ENCODE results near the gene PCBD2. TPM values are rescaled to one million over a fixed set of nuclear protein-coding genes. Genes with fewer than 3 reads are reported as not detected.

Gene PCBD2
- total RNA-seq, 1 experiment from 2014 or later = 10.9 TPM

- no peaks in the 10 kb centered on the region for H4K20me1 ChIP-seq (ENCODE audit: insufficient read depth)
- no TSS peak for BruUV-seq (replicated peaks)
- ChIA-PET RAD21 (ENCODE audit: low non-redundant PET in 1 of 2, low total read pairs in 2 of 2, uncharacterized antibody in 2 of 2, unreplicated experiment in 2 of 2) (no interaction called here), CTCF (no interaction called here), POLR2A (no interaction called here)
- H3K79me2 ChIP-seq (ENCODE audit: insufficient read depth, low read length) = no peaks in the 10 kb centered on the region
- no peaks in the 10 kb centered on the region for H3K27me3 ChIP-seq (ENCODE audit: insufficient read depth, low read length)
- H3K4me1 ChIP-seq (ENCODE audit: control insufficient read depth in 1 of 2, insufficient read depth in 2 of 2, low read length in 2 of 2) = peaks cover 6 to 9% of the 10 kb centered on the region in 2 experiments; a peak in 2 of 4 replicates
- ATAC-seq (no peak), DNase-seq (ENCODE audit: low read depth, low spot score) (no peak)
- no peak overlapping the region for H2AFZ ChIP-seq (ENCODE audit: low read depth, low read length, poor library complexity, severe bottlenecking)
- peak overlapping the region; percentile 21; the same call in 1 of the 2 replicates for H3K4me2 ChIP-seq (ENCODE audit: low read length)
- H3K9ac ChIP-seq (ENCODE audit: low read length) = no peak overlapping the region
- H3K27ac ChIP-seq (ENCODE audit: low read depth, low read length) = no peak overlapping the region
- H3K4me3 ChIP-seq (replicated peaks in 1 of 2; ENCODE audit: low read depth in 1 of 2, low read length in 2 of 2) = no peak overlapping the region
- no peaks in the 10 kb centered on the region for H3K9me2 ChIP-seq (ENCODE audit: insufficient read depth)
- H3K36me3 ChIP-seq (ENCODE audit: control insufficient read depth in 1 of 2, insufficient read depth in 2 of 2, low read length in 2 of 2) = no peaks in the 10 kb centered on the region; a peak in 1 of 4 replicates
- TF ChIP-seq SRF (IDR thresholded peaks at IDR 0.05; ENCODE audit: low read depth) (no peak), SP1 (IDR thresholded peaks at IDR 0.05; ENCODE audit: low read depth) (peak; percentile 37), JUND (IDR thresholded peaks at IDR 0.05) (0 out of 2 replicates have a peak, but pooled peaks have one; percentile 11), MAX (IDR thresholded peaks at IDR 0.05) (peak; percentile 40; the same call in 1 of the 2 replicates)
- intact Hi-C loops (cut with micrococcal nuclease) = no loop called here
- H3K9me3 ChIP-seq (ENCODE audit: control insufficient read depth in 1 of 2, insufficient read depth in 1 of 2, low read depth in 1 of 2, low read length in 2 of 2) = no peaks in the 10 kb centered on the region
Measured at GRCh38 chr5:134968055-134968454, 63.1 kb downstream of the PCBD2 start.

- BruUV-seq (replicated peaks) = no TSS peak
- ChIA-PET POLR2A (no interaction called here), CTCF (no interaction called here), RAD21 (ENCODE audit: low non-redundant PET in 1 of 2, low total read pairs in 2 of 2, uncharacterized antibody in 2 of 2, unreplicated experiment in 2 of 2) (no interaction called here)
- Histone ChIP-seq H4K20me1 (ENCODE audit: insufficient read depth) (no peaks in the 10 kb centered on the region), H3K4me2 (ENCODE audit: low read length) (no peak overlapping the region), H3K36me3 (ENCODE audit: control insufficient read depth in 1 of 2, insufficient read depth in 2 of 2, low read length in 2 of 2) (no peaks in the 10 kb centered on the region; a peak in 1 of 4 replicates), H3K4me3 (replicated peaks in 1 of 2; ENCODE audit: low read depth in 1 of 2, low read length in 2 of 2) (no peak overlapping the region), H3K9me3 (ENCODE audit: control insufficient read depth in 1 of 2, insufficient read depth in 1 of 2, low read depth in 1 of 2, low read length in 2 of 2) (no peaks in the 10 kb centered on the region), H3K27ac (ENCODE audit: low read depth, low read length) (no peak overlapping the region), H3K4me1 (ENCODE audit: control insufficient read depth in 1 of 2, insufficient read depth in 2 of 2, low read length in 2 of 2) (peaks cover 6 to 9% of the 10 kb centered on the region in 2 experiments; a peak in 2 of 4 replicates), H3K9ac (ENCODE audit: low read length) (no peak overlapping the region), H3K79me2 (ENCODE audit: insufficient read depth, low read length) (no peaks in the 10 kb centered on the region), H2AFZ (ENCODE audit: low read depth, low read length, poor library complexity, severe bottlenecking) (no peak overlapping the region), H3K9me2 (ENCODE audit: insufficient read depth) (no peaks in the 10 kb centered on the region), H3K27me3 (ENCODE audit: insufficient read depth, low read length) (no peaks in the 10 kb centered on the region)
- ATAC-seq (no peak), DNase-seq (ENCODE audit: low read depth, low spot score) (no peak)
- no peak for TF ChIP-seq REST (IDR thresholded peaks at IDR 0.05; ENCODE audit: low read depth)
- TF ChIP-seq POLR2A (IDR thresholded peaks at IDR 0.05; ENCODE audit: borderline replicate concordance, extremely low read depth, insufficient read depth, insufficient read length) = no peak
- TF ChIP-seq ZNF274 (IDR thresholded peaks at IDR 0.05; ENCODE audit: low read depth, low read length) = no peak
- no peak for TF ChIP-seq SRF (IDR thresholded peaks at IDR 0.05; ENCODE audit: low read depth)
- TF ChIP-seq SIN3A (IDR thresholded peaks at IDR 0.05; ENCODE audit: low read depth) = no peak
- intact Hi-C loops (cut with micrococcal nuclease) = no loop called here
Measured at GRCh38 chr5:134969166-134969565, 64.2 kb downstream of the PCBD2 start.

Data from HCT116 (cell line).